MM.1S (cell line): ENCODE results near the gene FBP1.

ENCODE experiments used
- DNase-seq: peaks from one replicate; pipeline ENCODE4 v3.0.0-alpha.2; 2015
- H2AFZ ChIP-seq: fragments of 300-600 bp; sonication (generic); 2 replicates; pipeline ENCODE4 v1.6.0; 2016; ENCODE audit warnings: antibody characterized with exemption, low read length
- H3F3A ChIP-seq: fragments of 300-600 bp; sonication (generic); 2 replicates; pipeline ENCODE4 v1.6.1; 2016; ENCODE audit warnings: mild to moderate bottlenecking, antibody characterized with exemption, low read length, moderate library complexity, mixed read lengths; ENCODE audit not compliant: insufficient read depth
- H3K27ac ChIP-seq: fragments of 300-600 bp; sonication (generic); 2 replicates; pipeline ENCODE4 v1.5.1; 2016; ENCODE audit warnings: mild to moderate bottlenecking, low read length
- H3K27me3 ChIP-seq: fragments of 300-600 bp; sonication (generic); replicated peaks from 2 replicates; pipeline ENCODE4 v1.6.0; 2016; ENCODE audit warnings: low read length; ENCODE audit not compliant: insufficient read depth
- H3K36me3 ChIP-seq: fragments of 300-600 bp; sonication (generic); replicated peaks from 2 replicates; pipeline ENCODE4 v1.6.1; 2016; ENCODE audit warnings: mild to moderate bottlenecking, low read length, mixed read lengths; ENCODE audit not compliant: insufficient read depth
- H3K4me1 ChIP-seq: fragments of 300-600 bp; sonication (generic); 2 replicates; pipeline ENCODE4 v1.6.1; 2016; ENCODE audit warnings: low read length, mixed read lengths
- H3K4me2 ChIP-seq: fragments of 300-600 bp; sonication (generic); 2 replicates; pipeline ENCODE4 v1.6.0; 2016; ENCODE audit warnings: low read depth, low read length
- H3K4me3 ChIP-seq: fragments of 300-600 bp; sonication (generic); 2 replicates; pipeline ENCODE4 v1.5.1; 2016; ENCODE audit warnings: low read length, mixed read lengths
- H3K79me2 ChIP-seq: fragments of 300-600 bp; sonication (generic); 2 replicates; pipeline ENCODE4 v1.6.1; 2016; ENCODE audit warnings: mixed run types, low read length, mixed read lengths
- H3K9ac ChIP-seq: fragments of 300-600 bp; sonication (generic); 2 replicates; pipeline ENCODE4 v1.6.1; 2016; ENCODE audit warnings: low read length, mixed read lengths
- H3K9me2 ChIP-seq: fragments of 300-600 bp; sonication (generic); replicated peaks from 2 replicates; pipeline ENCODE4 v1.6.1; 2016; ENCODE audit warnings: mild to moderate bottlenecking, low read length, mixed read lengths; ENCODE audit not compliant: insufficient read depth
- H3K9me3 ChIP-seq: fragments of 300-600 bp; sonication (generic); replicated peaks from 2 replicates; pipeline ENCODE4 v1.6.1; 2016; ENCODE audit warnings: mild to moderate bottlenecking, low read length, mixed read lengths; ENCODE audit not compliant: insufficient read depth
- H4K20me1 ChIP-seq: fragments of 300-600 bp; sonication (generic); 2 replicates; pipeline ENCODE4 v1.6.1; 2016; ENCODE audit warnings: mild to moderate bottlenecking, low read length, moderate library complexity, mixed read lengths; ENCODE audit not compliant: insufficient read depth
- EZH2 ChIP-seq: fragments of 300-600 bp; sonication (generic); optimal IDR thresholded peaks from 2 replicates; pipeline ENCODE3; 2017; ENCODE audit warnings: low read depth, mild to moderate bottlenecking, antibody characterized with exemption, low read length, mixed read lengths
- EZH2phosphoT487 ChIP-seq: fragments of 300-600 bp; sonication (generic); IDR thresholded peaks from 2 replicates; pipeline ENCODE4 v1.6.1; 2018; ENCODE audit warnings: antibody characterized with exemption, low read length
- TF ChIP-seq, protein P1 (sequence below): fragments of 300-600 bp; sonication (generic); IDR thresholded peaks from 2 replicates; pipeline ENCODE4 v1.5.1; 2016; ENCODE audit warnings: antibody characterized with exemption, low read length, mixed read lengths

FBP1 gene

DNA sequence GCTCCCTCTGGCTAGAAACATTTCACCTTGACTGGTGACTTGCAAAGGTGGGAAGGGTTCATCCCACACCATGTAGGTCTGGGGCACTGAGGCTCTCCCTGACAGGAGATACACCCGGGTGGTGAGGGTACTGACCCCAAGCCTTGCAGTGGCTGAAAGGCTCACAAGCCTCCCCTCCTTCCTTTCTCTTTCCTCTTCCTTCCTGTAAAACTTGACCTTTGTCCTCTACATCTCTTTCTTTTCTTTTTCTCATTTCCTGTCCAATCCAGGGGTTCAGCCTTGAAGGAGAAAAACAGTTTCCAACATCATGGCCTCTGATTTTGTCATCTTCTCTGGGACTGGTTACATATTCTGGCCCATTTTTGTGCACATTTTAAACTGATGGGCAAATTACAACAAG lies 62.3 kb downstream of the FBP1 start:
- TF ChIP-seq EZH2phosphoT487, result no peak
- TF ChIP-seq, protein P1, sequence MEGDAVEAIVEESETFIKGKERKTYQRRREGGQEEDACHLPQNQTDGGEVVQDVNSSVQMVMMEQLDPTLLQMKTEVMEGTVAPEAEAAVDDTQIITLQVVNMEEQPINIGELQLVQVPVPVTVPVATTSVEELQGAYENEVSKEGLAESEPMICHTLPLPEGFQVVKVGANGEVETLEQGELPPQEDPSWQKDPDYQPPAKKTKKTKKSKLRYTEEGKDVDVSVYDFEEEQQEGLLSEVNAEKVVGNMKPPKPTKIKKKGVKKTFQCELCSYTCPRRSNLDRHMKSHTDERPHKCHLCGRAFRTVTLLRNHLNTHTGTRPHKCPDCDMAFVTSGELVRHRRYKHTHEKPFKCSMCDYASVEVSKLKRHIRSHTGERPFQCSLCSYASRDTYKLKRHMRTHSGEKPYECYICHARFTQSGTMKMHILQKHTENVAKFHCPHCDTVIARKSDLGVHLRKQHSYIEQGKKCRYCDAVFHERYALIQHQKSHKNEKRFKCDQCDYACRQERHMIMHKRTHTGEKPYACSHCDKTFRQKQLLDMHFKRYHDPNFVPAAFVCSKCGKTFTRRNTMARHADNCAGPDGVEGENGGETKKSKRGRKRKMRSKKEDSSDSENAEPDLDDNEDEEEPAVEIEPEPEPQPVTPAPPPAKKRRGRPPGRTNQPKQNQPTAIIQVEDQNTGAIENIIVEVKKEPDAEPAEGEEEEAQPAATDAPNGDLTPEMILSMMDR, result no peak
- no peak for TF ChIP-seq EZH2
- Histone ChIP-seq H3K27ac (no peak overlapping the region), H3K4me2 (no peak overlapping the region), H3K4me1 (no peaks in the 10 kb centered on the region), H3K9ac (no peak overlapping the region), H4K20me1 (no peaks in the 10 kb centered on the region), H3K27me3 (no peaks in the 10 kb centered on the region), H3K36me3 (no peaks in the 10 kb centered on the region), H3K79me2 (no peaks in the 10 kb centered on the region), H3K9me2 (no peaks in the 10 kb centered on the region), H3F3A (no peaks in the 10 kb centered on the region), H2AFZ (no peak overlapping the region), H3K9me3 (no peaks in the 10 kb centered on the region), H3K4me3 (no peak overlapping the region)
- no peak for DNase-seq

DNA sequence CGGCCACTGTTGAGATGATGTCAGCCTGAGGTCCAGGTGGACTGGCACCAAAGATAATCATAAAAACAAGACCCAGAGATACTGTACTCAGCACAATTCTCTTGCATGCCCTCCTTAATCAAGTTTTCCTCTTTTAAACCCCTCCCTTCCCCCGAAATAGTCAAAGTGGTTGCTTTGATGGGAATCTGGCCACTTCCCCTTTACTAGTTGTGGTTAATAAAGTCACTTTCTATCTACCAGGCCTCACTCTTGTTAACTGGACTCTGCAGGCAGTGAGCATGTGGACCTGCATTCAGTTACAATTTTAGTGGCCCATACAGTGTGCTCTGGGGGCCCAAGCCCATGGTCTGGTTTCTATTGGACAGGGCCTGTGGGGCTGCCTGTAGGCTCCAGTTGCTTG lies 63.2 kb downstream of the FBP1 start:
- H2AFZ ChIP-seq, result no peak overlapping the region
- no peaks in the 10 kb centered on the region for H3K27me3 ChIP-seq
- H3K4me3 ChIP-seq, result no peak overlapping the region
- no peak overlapping the region for H3K9ac ChIP-seq
- TF ChIP-seq EZH2 (no peak), EZH2phosphoT487 (no peak)
- TF ChIP-seq, protein P1, result no peak
- DNase-seq, result no peak
- H3K27ac ChIP-seq, result no peak overlapping the region
- H3K79me2 ChIP-seq, result no peaks in the 10 kb centered on the region
- no peaks in the 10 kb centered on the region for H3F3A ChIP-seq
- no peaks in the 10 kb centered on the region for H3K9me3 ChIP-seq
- H3K9me2 ChIP-seq, result no peaks in the 10 kb centered on the region
- no peaks in the 10 kb centered on the region for H4K20me1 ChIP-seq
- no peaks in the 10 kb centered on the region for H3K36me3 ChIP-seq
- no peaks in the 10 kb centered on the region for H3K4me1 ChIP-seq
- H3K4me2 ChIP-seq, result no peak overlapping the region

DNA sequence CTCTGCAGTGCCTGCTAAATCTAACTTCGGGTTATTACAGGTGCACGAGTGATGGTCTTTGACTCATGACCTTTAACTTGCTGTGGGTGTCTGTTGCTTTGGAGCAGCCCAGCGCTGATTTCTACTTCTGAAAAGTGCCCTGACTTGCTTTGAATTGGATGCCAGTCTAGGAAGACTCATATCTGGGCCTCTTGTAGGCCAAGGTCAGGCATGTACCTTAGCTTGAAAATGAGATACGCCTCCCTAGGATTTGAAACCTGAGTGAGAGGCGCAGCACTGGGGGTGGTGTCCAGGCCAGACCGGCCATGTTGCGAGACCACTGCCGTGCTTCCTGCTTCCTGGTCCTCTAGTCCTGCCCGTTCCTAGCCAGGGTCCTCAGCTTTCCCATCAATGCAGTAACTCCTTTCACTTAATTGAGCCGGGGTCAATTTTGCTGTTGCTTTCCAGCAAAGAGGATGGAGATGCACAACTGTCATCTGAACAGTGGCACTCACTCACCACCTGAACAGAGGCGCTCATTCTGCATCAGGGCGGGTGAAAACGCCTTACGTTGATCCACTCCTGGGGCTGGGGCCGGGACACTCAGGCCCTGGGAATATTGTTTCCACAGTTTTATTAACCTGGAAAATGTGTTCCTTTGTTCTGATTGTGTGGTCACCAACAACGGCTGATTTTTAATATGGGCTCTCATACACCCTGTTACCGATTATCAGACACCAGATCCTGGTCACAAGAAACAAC lies 70.2 kb downstream of the FBP1 start:
- Histone ChIP-seq H3K9ac (no peak overlapping the region), H3K27ac (no peak overlapping the region), H3K36me3 (no peaks in the 10 kb centered on the region), H3K4me2 (no peak overlapping the region), H2AFZ (no peak overlapping the region), H4K20me1 (no peaks in the 10 kb centered on the region), H3K27me3 (no peaks in the 10 kb centered on the region), H3K9me3 (no peaks in the 10 kb centered on the region), H3K79me2 (no peaks in the 10 kb centered on the region), H3K9me2 (no peaks in the 10 kb centered on the region), H3K4me1 (no peaks in the 10 kb centered on the region), H3F3A (no peaks in the 10 kb centered on the region), H3K4me3 (no peak overlapping the region)
- TF ChIP-seq EZH2phosphoT487 (no peak), EZH2 (no peak)
- TF ChIP-seq, protein P1, result no peak
- no peak for DNase-seq
